ENCODE measurements around the gene TXLNG. TPM values are rescaled to one million over a fixed set of nuclear protein-coding genes. Genes with fewer than 3 reads are reported as not detected.

Gene TXLNG
- total and polyA plus RNA-seq, 2 donors (not counting 1 experiment from before 2014, with no cell fraction given), result 9.0 to 18.0 TPM

DNA sequence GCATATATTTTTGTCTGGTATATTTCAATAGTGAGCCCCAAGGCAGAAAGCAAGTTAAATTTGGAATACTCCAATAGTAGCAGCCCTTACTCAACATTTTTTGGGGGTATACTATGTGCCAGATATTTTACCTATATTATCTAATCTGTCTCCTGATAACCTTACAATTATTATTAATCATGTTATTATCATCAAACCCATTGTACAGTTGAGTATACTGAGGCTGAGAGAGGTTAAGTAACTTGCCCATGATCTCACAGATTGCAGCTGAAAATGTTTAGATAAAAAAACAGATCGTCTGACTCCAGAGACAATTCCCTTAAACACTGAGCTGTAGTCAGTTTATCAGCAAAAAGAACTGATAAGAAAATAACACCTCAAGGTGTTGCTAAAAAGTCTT lies 90.4 kb downstream of the TXLNG start:
- TF ChIP-seq, protein P1, sequence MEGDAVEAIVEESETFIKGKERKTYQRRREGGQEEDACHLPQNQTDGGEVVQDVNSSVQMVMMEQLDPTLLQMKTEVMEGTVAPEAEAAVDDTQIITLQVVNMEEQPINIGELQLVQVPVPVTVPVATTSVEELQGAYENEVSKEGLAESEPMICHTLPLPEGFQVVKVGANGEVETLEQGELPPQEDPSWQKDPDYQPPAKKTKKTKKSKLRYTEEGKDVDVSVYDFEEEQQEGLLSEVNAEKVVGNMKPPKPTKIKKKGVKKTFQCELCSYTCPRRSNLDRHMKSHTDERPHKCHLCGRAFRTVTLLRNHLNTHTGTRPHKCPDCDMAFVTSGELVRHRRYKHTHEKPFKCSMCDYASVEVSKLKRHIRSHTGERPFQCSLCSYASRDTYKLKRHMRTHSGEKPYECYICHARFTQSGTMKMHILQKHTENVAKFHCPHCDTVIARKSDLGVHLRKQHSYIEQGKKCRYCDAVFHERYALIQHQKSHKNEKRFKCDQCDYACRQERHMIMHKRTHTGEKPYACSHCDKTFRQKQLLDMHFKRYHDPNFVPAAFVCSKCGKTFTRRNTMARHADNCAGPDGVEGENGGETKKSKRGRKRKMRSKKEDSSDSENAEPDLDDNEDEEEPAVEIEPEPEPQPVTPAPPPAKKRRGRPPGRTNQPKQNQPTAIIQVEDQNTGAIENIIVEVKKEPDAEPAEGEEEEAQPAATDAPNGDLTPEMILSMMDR (conservative IDR thresholded peaks at IDR 0.05 in 1 of 2, IDR thresholded peaks at IDR 0.05 in 1 of 2; ENCODE audit: low read depth in 1 of 2, low read length in 2 of 2), result no peak
- TF ChIP-seq EZH2 (IDR thresholded peaks at IDR 0.05; ENCODE audit: low read length, missing control alignments), result no peak
- H3K27me3 ChIP-seq (ENCODE audit: control insufficient read depth, insufficient read depth, low read length), result no peaks in the 10 kb centered on the region

DNA sequence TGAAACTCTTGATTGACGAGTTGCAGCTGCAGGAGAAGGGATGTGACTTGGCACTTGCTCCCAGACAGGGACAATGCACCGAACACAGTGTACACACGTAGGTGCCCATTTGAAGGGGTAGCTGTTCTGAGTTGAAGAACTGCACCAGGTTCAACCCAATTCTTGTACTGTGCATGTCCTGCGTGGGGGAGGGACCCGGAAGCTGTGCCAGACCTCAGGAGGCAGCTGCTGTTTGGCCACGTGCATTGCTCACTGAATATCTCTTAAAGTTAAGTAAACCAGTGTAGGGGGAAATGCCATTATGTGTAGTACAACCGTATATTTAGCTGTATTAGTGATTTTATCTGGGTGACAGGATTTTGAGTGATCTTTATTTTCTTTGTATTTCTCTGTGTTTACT lies 95.9 kb downstream of the TXLNG start:
- Histone ChIP-seq H3K9ac (ENCODE audit: insufficient read depth, low read length) (no peak overlapping the region), H3K27me3 (ENCODE audit: control insufficient read depth, insufficient read depth, low read length) (no peaks in the 10 kb centered on the region), H3K36me3 (ENCODE audit: control insufficient read depth, insufficient read depth, low read length) (no peaks in the 10 kb centered on the region), H3K4me1 (ENCODE audit: control insufficient read depth, extremely low read depth, insufficient read depth, low read length) (no peaks in the 10 kb centered on the region), H3K4me2 (ENCODE audit: extremely low read depth, insufficient read depth, low read length) (peak overlapping the region; percentile 87), H3K79me2 (ENCODE audit: control insufficient read depth, insufficient read depth, low read length) (no peaks in the 10 kb centered on the region), H4K20me1 (ENCODE audit: control insufficient read depth, extremely low read depth, insufficient read depth, low read length) (no peaks in the 10 kb centered on the region), H3K27ac (ENCODE audit: insufficient read depth, low read length) (no peak overlapping the region), H3K9me3 (ENCODE audit: control insufficient read depth, insufficient read depth, low read depth, low read length) (no peaks in the 10 kb centered on the region), H3K4me3 (replicated peaks in 1 of 4; ENCODE audit: control extremely low read depth in 1 of 4, insufficient read depth in 1 of 4, low read depth in 3 of 4, low read length in 4 of 4) (peak overlapping the region in 2 of 4 experiments; percentile 59 to 72), H2AFZ (ENCODE audit: low read length) (no peak overlapping the region)
- TF ChIP-seq EZH2 (IDR thresholded peaks at IDR 0.05; ENCODE audit: low read length, missing control alignments), result no peak
- TF ChIP-seq, protein P1 (conservative IDR thresholded peaks at IDR 0.05 in 1 of 2, IDR thresholded peaks at IDR 0.05 in 1 of 2; ENCODE audit: low read depth in 1 of 2, low read length in 2 of 2), result no peak
- peak; percentile 28 to 33 for DNase-seq (ENCODE audit: low read depth in 2 of 2)

More for the DNA sequence above, 90.4 kb downstream of the TXLNG start:
- no peak overlapping the region for H3K4me3 ChIP-seq (replicated peaks in 1 of 4; ENCODE audit: control extremely low read depth in 1 of 4, insufficient read depth in 1 of 4, low read depth in 3 of 4, low read length in 4 of 4)
- H3K36me3 ChIP-seq (ENCODE audit: control insufficient read depth, insufficient read depth, low read length), result no peaks in the 10 kb centered on the region
- no peaks in the 10 kb centered on the region for H3K9me3 ChIP-seq (ENCODE audit: control insufficient read depth, insufficient read depth, low read depth, low read length)
- peaks cover under 1% of the 10 kb centered on the region for H3K4me1 ChIP-seq (ENCODE audit: control insufficient read depth, extremely low read depth, insufficient read depth, low read length)
- no peaks in the 10 kb centered on the region for H4K20me1 ChIP-seq (ENCODE audit: control insufficient read depth, extremely low read depth, insufficient read depth, low read length)
- no peak overlapping the region for H3K9ac ChIP-seq (ENCODE audit: insufficient read depth, low read length)
- no peak overlapping the region for H3K27ac ChIP-seq (ENCODE audit: insufficient read depth, low read length)
- H3K79me2 ChIP-seq (ENCODE audit: control insufficient read depth, insufficient read depth, low read length), result no peaks in the 10 kb centered on the region
- DNase-seq (ENCODE audit: low read depth in 2 of 2), result no peak
- no peak overlapping the region for H2AFZ ChIP-seq (ENCODE audit: low read length)
- no peak overlapping the region for H3K4me2 ChIP-seq (ENCODE audit: extremely low read depth, insufficient read depth, low read length)

DNA sequence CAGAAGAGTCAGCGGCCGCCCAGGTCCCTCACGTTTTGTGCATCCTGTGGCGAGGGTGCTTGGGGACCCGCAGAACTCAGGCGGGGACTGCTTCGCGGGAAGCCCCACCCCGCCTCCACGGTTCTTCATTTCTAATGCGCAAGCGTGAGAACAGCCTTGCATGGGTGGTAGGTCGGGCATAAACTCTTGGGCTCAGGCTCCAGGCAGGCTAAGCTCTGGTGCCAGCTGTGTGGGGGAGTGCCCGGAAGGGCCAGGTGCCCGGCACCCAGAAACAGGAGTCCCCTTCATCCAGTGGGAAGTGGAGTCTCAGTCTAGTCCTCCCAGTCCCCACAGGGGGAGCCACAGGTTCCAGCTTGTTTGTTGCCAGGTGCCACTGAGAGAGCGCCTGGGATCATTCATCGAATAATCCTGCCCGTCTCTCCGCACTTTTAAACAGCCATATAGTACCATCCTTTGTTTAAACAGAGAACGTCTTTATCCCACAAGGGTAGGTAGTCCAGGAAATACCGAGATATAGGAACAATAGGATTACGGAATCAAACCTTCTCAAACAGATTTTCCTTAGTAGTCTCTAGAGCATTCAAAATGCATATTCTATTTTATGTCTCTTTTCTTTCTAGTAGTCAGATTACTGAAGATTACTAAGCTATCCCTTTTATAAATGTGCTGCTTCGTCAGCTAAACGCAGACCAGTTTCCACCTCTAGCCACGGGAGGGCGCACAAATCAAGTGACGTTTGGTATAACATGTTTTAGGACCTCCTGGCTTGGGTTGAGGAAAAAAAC lies 96.6 kb downstream of the TXLNG start:
- H3K4me2 ChIP-seq (ENCODE audit: extremely low read depth, insufficient read depth, low read length), result peak overlapping the region; percentile 87

More for the DNA sequence above, 96.6 kb downstream of the TXLNG start:
- DNase-seq (ENCODE audit: low read depth in 2 of 2), result peak; percentile 52 to 70
- no peaks in the 10 kb centered on the region for H3K9me3 ChIP-seq (ENCODE audit: control insufficient read depth, insufficient read depth, low read depth, low read length)
- H3K79me2 ChIP-seq (ENCODE audit: control insufficient read depth, insufficient read depth, low read length), result no peaks in the 10 kb centered on the region
- H3K27ac ChIP-seq (ENCODE audit: insufficient read depth, low read length), result peak overlapping the region; percentile 32
- H3K9ac ChIP-seq (ENCODE audit: insufficient read depth, low read length), result peak overlapping the region; percentile 30
- H3K36me3 ChIP-seq (ENCODE audit: control insufficient read depth, insufficient read depth, low read length), result no peaks in the 10 kb centered on the region
- H3K4me3 ChIP-seq (replicated peaks in 1 of 4; ENCODE audit: control extremely low read depth in 1 of 4, insufficient read depth in 1 of 4, low read depth in 3 of 4, low read length in 4 of 4), result peak overlapping the region; percentile 44 to 72 (median 57)
- H4K20me1 ChIP-seq (ENCODE audit: control insufficient read depth, extremely low read depth, insufficient read depth, low read length), result no peaks in the 10 kb centered on the region
- H3K27me3 ChIP-seq (ENCODE audit: control insufficient read depth, insufficient read depth, low read length), result no peaks in the 10 kb centered on the region
- H3K4me1 ChIP-seq (ENCODE audit: control insufficient read depth, extremely low read depth, insufficient read depth, low read length), result no peaks in the 10 kb centered on the region
- H2AFZ ChIP-seq (ENCODE audit: low read length), result peak overlapping the region; percentile 67
- TF ChIP-seq EZH2 (IDR thresholded peaks at IDR 0.05; ENCODE audit: low read length, missing control alignments), result no peak
- TF ChIP-seq, protein P1 (conservative IDR thresholded peaks at IDR 0.05 in 1 of 2, IDR thresholded peaks at IDR 0.05 in 1 of 2; ENCODE audit: low read depth in 1 of 2, low read length in 2 of 2), result peak; percentile 31 to 62

Data from fibroblast of lung (primary cell).